ENCODE measurements around the gene EPB41.

DNA sequence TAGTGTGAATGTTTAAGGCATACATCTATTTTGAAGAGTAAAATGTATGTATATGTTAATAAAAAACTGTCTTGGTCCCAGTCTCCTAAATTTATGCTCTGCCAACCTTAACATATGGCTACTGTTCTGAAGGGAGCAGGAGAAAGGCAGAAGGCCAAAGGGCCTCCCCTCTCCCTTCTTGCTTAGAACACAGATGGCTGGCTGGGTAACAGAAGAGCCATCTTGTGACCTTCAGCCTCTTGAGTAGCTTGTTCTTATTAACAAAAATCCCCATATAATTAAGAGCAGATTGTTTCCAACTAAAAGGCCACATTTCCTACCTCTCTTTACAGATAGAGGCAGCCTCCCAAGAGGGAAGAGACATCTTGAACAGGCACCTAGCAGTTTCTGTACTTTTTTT is 36.1 kb downstream of the EPB41 start:
- TF ChIP-seq CEBPB (IDR thresholded peaks at IDR 0.05; ENCODE audit: low read depth, low read length) (no peak), POLR2A (IDR thresholded peaks at IDR 0.05; ENCODE audit: low read depth, low read length) (no peak), SMC3 (IDR thresholded peaks at IDR 0.05; ENCODE audit: low read depth, low read length) (no peak)
- TF ChIP-seq, protein P1, sequence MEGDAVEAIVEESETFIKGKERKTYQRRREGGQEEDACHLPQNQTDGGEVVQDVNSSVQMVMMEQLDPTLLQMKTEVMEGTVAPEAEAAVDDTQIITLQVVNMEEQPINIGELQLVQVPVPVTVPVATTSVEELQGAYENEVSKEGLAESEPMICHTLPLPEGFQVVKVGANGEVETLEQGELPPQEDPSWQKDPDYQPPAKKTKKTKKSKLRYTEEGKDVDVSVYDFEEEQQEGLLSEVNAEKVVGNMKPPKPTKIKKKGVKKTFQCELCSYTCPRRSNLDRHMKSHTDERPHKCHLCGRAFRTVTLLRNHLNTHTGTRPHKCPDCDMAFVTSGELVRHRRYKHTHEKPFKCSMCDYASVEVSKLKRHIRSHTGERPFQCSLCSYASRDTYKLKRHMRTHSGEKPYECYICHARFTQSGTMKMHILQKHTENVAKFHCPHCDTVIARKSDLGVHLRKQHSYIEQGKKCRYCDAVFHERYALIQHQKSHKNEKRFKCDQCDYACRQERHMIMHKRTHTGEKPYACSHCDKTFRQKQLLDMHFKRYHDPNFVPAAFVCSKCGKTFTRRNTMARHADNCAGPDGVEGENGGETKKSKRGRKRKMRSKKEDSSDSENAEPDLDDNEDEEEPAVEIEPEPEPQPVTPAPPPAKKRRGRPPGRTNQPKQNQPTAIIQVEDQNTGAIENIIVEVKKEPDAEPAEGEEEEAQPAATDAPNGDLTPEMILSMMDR (conservative IDR thresholded peaks at IDR 0.05; ENCODE audit: low read depth, low read length): no peak

Measured in IMR-90 (cell line).